Measurements from ENCODE around the gene RASL10A.

DNA sequence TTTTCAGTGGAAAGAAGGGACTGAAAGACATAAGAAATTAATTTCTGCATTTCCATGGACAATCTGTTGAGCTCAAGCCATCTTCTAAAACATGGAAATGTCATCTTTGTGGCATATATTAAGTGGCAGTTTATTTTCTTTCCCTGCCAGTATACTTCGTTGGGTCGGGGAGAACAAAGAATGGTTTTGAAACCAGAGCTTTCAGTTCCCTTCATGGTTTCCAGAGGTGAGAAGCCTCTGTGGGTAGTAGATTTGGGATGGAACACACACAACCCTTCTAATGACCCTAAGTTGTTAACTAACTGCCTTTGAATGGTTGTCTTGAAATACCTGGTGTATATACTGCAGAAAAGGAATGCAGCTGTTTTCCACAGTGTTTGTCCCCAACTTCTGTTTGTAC, 26.7 kb downstream of the RASL10A start:
- TF ChIP-seq, protein P1, sequence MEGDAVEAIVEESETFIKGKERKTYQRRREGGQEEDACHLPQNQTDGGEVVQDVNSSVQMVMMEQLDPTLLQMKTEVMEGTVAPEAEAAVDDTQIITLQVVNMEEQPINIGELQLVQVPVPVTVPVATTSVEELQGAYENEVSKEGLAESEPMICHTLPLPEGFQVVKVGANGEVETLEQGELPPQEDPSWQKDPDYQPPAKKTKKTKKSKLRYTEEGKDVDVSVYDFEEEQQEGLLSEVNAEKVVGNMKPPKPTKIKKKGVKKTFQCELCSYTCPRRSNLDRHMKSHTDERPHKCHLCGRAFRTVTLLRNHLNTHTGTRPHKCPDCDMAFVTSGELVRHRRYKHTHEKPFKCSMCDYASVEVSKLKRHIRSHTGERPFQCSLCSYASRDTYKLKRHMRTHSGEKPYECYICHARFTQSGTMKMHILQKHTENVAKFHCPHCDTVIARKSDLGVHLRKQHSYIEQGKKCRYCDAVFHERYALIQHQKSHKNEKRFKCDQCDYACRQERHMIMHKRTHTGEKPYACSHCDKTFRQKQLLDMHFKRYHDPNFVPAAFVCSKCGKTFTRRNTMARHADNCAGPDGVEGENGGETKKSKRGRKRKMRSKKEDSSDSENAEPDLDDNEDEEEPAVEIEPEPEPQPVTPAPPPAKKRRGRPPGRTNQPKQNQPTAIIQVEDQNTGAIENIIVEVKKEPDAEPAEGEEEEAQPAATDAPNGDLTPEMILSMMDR (IDR thresholded peaks at IDR 0.05 in 4 of 5, conservative IDR thresholded peaks at IDR 0.05 in 1 of 5) = no peak
- no peak for TF ChIP-seq POLR2A (IDR thresholded peaks at IDR 0.05)

All from gastrocnemius medialis (tissue), 4 donors.